HEK293T (cell line): ENCODE measurements around the gene CD2BP2.
"Not testable (repeated sequence)": the region's sequence is repeated elsewhere in the genome, so short reads cannot be mapped to it uniquely, and the experiment has no call there.

Experiments
- CTCF ChIA-PET: fragments of 350-600 bp; formaldehyde crosslinking; extraction: SDS; loops from one replicate; lab custom pipeline; 2021; ENCODE audit warnings: antibody characterized with exemption, inconsistent platforms; lab: Yijun Ruan, JAX
- POLR2A ChIA-PET: fragments of 350-600 bp; formaldehyde crosslinking; extraction: SDS; loops from one replicate; lab custom pipeline; 2020; ENCODE audit warnings: antibody characterized with exemption, inconsistent platforms; lab: Yijun Ruan, JAX
- DNase-seq: peaks from one replicate; pipeline ENCODE4 v3.0.0; 2012; ENCODE audit warnings: mixed read lengths; ENCODE audit errors: extremely low spot score
- ARNT ChIP-seq: fragments of 450-650 bp; IDR thresholded peaks from 2 replicates; pipeline ENCODE4 v1.6.1; 2017; ENCODE audit warnings: mild to moderate bottlenecking
- BHLHE40 ChIP-seq: fragments of 450-650 bp; IDR thresholded peaks from 2 replicates; pipeline ENCODE4 v1.6.1; 2016; ENCODE audit warnings: mild to moderate bottlenecking, moderate library complexity, borderline replicate concordance
- CTBP1 ChIP-seq: fragments of 450-650 bp; IDR thresholded peaks from 2 replicates; pipeline ENCODE4 v1.6.1; 2016; ENCODE audit warnings: borderline replicate concordance
- ELF4 ChIP-seq: fragments of 450-650 bp; IDR thresholded peaks from 2 replicates; pipeline ENCODE4 v1.6.1; 2017; ENCODE audit warnings: antibody characterized with exemption
- FOXA1 ChIP-seq: fragments of 450-650 bp; IDR thresholded peaks from 2 replicates; pipeline ENCODE4 v1.6.1; 2016; ENCODE audit warnings: mild to moderate bottlenecking
- FOXK2 ChIP-seq: fragments of 450-650 bp; IDR thresholded peaks from 2 replicates; pipeline ENCODE4 v1.6.1; 2016; ENCODE audit warnings: mild to moderate bottlenecking
- FOXM1 ChIP-seq: fragments of 450-650 bp; IDR thresholded peaks from 2 replicates; pipeline ENCODE4 v1.6.1; 2017; ENCODE audit warnings: mild to moderate bottlenecking, borderline replicate concordance
- HDGF ChIP-seq: fragments of 450-650 bp; IDR thresholded peaks from 2 replicates; pipeline ENCODE4 v1.6.1; 2017; ENCODE audit warnings: antibody characterized with exemption, borderline replicate concordance
- L3MBTL2 ChIP-seq: fragments of 450-650 bp; conservative IDR thresholded peaks from 2 replicates; pipeline ENCODE4 v1.6.1; 2016; ENCODE audit warnings: mild to moderate bottlenecking
- LEF1 ChIP-seq: fragments of 450-650 bp; IDR thresholded peaks from 2 replicates; pipeline ENCODE4 v1.6.1; 2017; ENCODE audit warnings: mild to moderate bottlenecking, borderline replicate concordance
- NFRKB ChIP-seq: fragments of 450-650 bp; IDR thresholded peaks from 2 replicates; pipeline ENCODE4 v1.6.1; 2016; ENCODE audit warnings: mild to moderate bottlenecking, moderate library complexity
- SP1 ChIP-seq: fragments of 450-650 bp; IDR thresholded peaks from 2 replicates; pipeline ENCODE4 v1.6.1; 2017
- SUZ12 ChIP-seq: fragments of 450-650 bp; IDR thresholded peaks from 2 replicates; pipeline ENCODE4 v1.6.1; 2016; ENCODE audit warnings: mild to moderate bottlenecking
- TARDBP ChIP-seq: fragments of 450-650 bp; IDR thresholded peaks from 2 replicates; pipeline ENCODE4 v1.6.1; 2016
- ZNF384 ChIP-seq: fragments of 450-650 bp; IDR thresholded peaks from 2 replicates; pipeline ENCODE4 v1.6.1; 2016
- TF ChIP-seq, protein P1 (sequence below): fragments of 450-650 bp; IDR thresholded peaks from 2 replicates; pipeline ENCODE4 v1.6.1; 2016

CD2BP2 gene

DNA sequence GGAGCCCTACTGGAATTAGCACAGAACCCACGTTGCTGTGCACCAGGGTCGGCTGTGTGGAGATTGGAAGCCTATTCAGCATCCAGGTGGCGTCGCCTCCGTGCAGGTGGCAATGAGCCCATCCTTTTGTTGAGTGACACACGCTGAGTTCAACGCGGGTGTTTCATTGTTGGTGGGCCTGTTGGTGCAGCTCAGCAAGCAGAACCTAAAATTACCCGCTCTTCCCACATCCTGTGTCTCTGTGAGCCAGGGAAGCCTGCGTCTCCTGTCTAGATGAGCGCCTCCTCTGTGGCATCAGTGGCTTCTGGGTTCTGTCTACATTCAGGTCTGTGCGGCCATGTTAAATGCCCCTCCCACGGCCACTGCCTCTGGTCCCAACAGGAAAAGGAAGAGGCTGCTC, 14.5 kb downstream of the CD2BP2 start:
- TF ChIP-seq SUZ12 (no peak), FOXA1 (no peak), NFRKB (no peak), FOXK2 (no peak), HDGF (no peak), ZNF384 (no peak), L3MBTL2 (no peak), ARNT (no peak), SP1 (no peak), LEF1 (no peak)
- TF ChIP-seq, protein P1, sequence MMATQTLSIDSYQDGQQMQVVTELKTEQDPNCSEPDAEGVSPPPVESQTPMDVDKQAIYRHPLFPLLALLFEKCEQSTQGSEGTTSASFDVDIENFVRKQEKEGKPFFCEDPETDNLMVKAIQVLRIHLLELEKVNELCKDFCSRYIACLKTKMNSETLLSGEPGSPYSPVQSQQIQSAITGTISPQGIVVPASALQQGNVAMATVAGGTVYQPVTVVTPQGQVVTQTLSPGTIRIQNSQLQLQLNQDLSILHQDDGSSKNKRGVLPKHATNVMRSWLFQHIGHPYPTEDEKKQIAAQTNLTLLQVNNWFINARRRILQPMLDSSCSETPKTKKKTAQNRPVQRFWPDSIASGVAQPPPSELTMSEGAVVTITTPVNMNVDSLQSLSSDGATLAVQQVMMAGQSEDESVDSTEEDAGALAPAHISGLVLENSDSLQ, result no peak
- POLR2A ChIA-PET, result no interaction called here
- no peak for DNase-seq
- CTCF ChIA-PET, result interaction anchor here (0.6 kb wide), 1 partner anchor 260 kb away, joined by 4 read pairs; no protein-coding TSS in a partner anchor

GRCh38 chr16:30338715-30339114, 16.4 kb downstream of the CD2BP2 start:
- DNase-seq, CTCF ChIA-PET, POLR2A ChIA-PET: not testable (repeated sequence)

DNA sequence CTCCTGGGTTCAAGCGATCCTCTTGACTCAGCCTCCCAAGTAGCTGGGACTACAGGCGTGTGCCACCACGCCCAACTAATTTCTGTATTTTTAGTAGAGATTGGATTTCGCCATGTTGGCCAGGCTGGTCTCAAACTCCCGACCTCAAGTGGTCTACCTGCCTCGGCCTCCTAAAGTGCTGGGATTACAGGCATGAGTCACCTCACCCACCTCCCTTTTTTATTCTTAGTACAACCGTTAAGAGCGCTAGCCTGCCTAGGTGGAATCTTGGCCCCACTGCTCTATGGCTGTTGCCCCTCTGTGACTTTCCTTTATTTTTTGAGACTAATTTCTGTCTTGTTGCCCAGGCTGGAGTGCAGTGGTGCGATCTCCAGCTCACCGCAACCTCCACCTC, 17.1 kb downstream of the CD2BP2 start:
- DNase-seq, POLR2A ChIA-PET, CTCF ChIA-PET: not testable (repeated sequence)

- CTCF ChIA-PET, result no interaction called here
- POLR2A ChIA-PET, result interaction anchor here (0.6 to 1.5 kb wide), 12 partner anchors 9 to 323 kb away, joined by 3 to 10 read pairs (median 4); partner anchors contain the start of genes CD2BP2, DCTPP1 and ZNF764
- DNase-seq, result no peak
- TF ChIP-seq SUZ12 (no peak), FOXM1 (no peak), SP1 (no peak), LEF1 (no peak), ELF4 (no peak), ZNF384 (no peak), ARNT (no peak), CTBP1 (no peak), TARDBP (no peak), FOXA1 (no peak), FOXK2 (no peak), NFRKB (no peak), HDGF (no peak), L3MBTL2 (no peak), BHLHE40 (no peak)
- TF ChIP-seq, protein P1, result no peak
Measured at GRCh38 chr16:30335598-30336474, 19.3 kb downstream of the CD2BP2 start.

DNA sequence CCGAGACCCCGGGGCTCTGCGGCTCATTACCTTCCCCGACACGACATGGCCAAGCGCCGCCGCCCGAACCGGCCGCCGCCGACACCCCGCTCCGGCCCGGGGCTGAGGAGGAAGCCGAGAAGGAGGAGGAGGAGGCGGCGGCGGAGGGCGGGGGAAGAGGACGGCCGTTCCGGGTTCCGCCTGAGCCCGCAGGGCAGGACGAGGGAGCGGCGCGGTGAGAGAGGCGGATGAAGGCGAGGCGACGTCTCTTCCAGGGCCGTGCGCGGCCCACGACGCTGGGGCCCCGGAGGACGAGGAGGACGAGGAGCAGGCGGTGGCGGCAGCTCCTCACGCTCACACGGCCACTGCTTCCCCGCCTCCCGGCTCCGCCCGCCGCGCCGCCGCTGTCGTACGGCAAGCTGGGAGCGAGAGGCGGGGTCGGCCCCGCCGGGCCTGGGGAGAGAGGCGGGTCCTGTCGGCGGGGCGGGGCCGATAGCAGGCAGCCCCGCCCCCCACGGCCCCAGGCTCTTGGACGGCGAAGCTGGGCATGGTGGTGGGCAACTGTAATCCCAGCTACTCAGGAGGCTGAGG, 20.0 kb downstream of the CD2BP2 start:
- peak; percentile 74 for DNase-seq
- POLR2A ChIA-PET, result interaction anchor here (0.6 to 1.5 kb wide), 13 partner anchors 10 to 324 kb away, joined by 3 to 10 read pairs (median 3); partner anchors contain the start of genes CD2BP2, DCTPP1 and ZNF764
- CTCF ChIA-PET, result not testable (repeated sequence)

GRCh38 chr16:30334473-30334989, 20.6 kb downstream of the CD2BP2 start:
- CTCF ChIA-PET, result not testable (repeated sequence)
- DNase-seq, result peak; percentile 68
- POLR2A ChIA-PET, result interaction anchor here (1.0 to 1.5 kb wide), 5 partner anchors 25 to 242 kb away, joined by 3 to 6 read pairs (median 3); partner anchors contain the start of gene ZNF764

DNA sequence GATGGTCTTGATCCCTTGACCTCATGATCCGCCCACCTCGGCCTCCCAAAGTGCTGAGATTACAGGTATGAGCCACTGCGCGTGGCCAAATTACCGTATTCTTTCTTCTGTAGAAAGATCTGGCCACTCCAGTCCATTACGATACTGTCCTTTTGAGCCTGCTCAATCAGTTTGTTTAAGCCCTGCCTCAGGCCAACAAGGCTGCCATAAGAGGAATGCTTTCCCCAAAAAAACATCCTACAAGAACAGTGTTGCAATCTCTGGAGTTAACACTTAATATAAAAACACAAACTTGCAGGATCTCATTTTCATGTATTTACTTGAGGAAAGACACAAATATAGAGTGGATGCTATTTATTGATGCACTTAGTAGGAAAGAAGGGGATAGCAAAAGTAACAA, 30.9 kb downstream of the CD2BP2 start:
- DNase-seq, CTCF ChIA-PET, POLR2A ChIA-PET: not testable (repeated sequence)

DNA sequence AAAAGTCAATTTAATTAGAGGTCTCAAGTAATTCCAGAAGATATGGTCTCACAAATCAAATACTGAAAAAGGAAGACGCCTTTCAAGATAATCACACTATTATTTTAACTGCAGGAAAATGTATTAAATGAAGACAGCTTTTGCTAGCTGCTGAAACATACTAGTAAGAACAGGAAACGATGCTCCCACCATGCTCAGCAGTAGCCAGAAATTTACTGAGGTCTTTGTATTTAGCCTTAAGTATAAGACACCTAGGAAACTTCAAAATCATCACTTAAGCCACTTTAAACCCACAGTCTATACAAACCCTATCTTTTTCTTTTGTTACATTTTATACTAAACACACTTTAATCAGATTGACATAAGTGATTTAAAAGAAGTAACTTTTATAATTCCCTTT, 36.5 kb downstream of the CD2BP2 start:
- POLR2A ChIA-PET, DNase-seq, CTCF ChIA-PET: not testable (repeated sequence)

DNA sequence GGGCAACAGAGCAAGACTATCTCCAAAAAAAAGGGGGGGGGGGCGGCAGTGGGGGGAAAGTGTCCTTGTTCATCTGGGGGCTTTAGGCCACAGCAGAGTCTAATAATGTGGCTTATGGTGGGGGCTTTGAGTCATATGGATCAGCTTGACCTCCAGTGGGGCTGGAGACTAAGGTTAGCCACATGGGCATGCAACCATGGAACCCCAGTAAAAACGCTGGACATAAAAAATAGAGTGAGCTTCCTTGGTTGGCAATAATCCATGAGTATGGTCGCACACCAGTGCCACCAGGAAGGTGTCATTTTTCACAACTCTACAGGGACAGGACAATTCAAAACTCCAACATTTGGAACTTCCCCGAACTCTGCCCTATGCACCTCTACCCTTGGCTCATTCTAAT, 44.2 kb downstream of the CD2BP2 start:
- CTCF ChIA-PET, POLR2A ChIA-PET, DNase-seq: not testable (repeated sequence)

- DNase-seq, POLR2A ChIA-PET: not testable (repeated sequence)
Measured at GRCh38 chr16:30309255-30309654, 45.9 kb downstream of the CD2BP2 start.

More at GRCh38 chr16:30309255-30309654, 45.9 kb downstream of the CD2BP2 start:
- CTCF ChIA-PET, result not testable (repeated sequence)
